ENCODE measurements around the gene NUCKS1. TPM values are rescaled to one million over a fixed set of nuclear protein-coding genes. Genes with fewer than 3 reads are reported as not detected.

The NUCKS1 gene
- total RNA-seq, 1 experiment from 2014 or later, result 237 TPM

GRCh38 chr1:205672970-205673369 is 77.0 kb downstream of the NUCKS1 start:
- H3K27me3 ChIP-seq (ENCODE audit: insufficient read depth, low read length), result no peaks in the 10 kb centered on the region
- peaks cover 13% of the 10 kb centered on the region; the same call in 1 of the 2 replicates for H3K79me2 ChIP-seq (ENCODE audit: insufficient read depth, low read length)
- H3K27ac ChIP-seq (ENCODE audit: low read depth, low read length), result no peak overlapping the region
- H3K36me3 ChIP-seq (ENCODE audit: control insufficient read depth in 1 of 2, insufficient read depth in 2 of 2, low read length in 2 of 2), result no peaks in the 10 kb centered on the region
- intact Hi-C loops (cut with micrococcal nuclease), result no loop called here
- TF ChIP-seq EZH2 (IDR thresholded peaks at IDR 0.05), result no peak
- TF ChIP-seq, protein P1, sequence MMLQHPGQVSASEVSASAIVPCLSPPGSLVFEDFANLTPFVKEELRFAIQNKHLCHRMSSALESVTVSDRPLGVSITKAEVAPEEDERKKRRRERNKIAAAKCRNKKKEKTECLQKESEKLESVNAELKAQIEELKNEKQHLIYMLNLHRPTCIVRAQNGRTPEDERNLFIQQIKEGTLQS (IDR thresholded peaks at IDR 0.05), result no peak
- no peak for TF ChIP-seq EGR1 (IDR thresholded peaks at IDR 0.05; ENCODE audit: low read depth)
- TF ChIP-seq SIN3A (IDR thresholded peaks at IDR 0.05; ENCODE audit: low read depth), result no peak
- no peak for TF ChIP-seq FOSL1 (IDR thresholded peaks at IDR 0.05; ENCODE audit: low read depth)
- peaks cover 25 to 58% of the 10 kb centered on the region in 2 experiments for H3K4me1 ChIP-seq (ENCODE audit: control insufficient read depth in 1 of 2, insufficient read depth in 2 of 2, low read length in 2 of 2)
- BruUV-seq (replicated peaks), result no TSS peak
- ChIA-PET POLR2A (no interaction called here), CTCF (interaction anchor here (0.6 to 4.0 kb wide), 6 partner anchors 14 to 305 kb away, joined by 3 to 13 read pairs (median 3); no protein-coding TSS in a partner anchor), RAD21 (ENCODE audit: low non-redundant PET in 1 of 2, low total read pairs in 2 of 2, uncharacterized antibody in 2 of 2, unreplicated experiment in 2 of 2) (no interaction called here)
- no peaks in the 10 kb centered on the region for H3K9me2 ChIP-seq (ENCODE audit: insufficient read depth)
- H3K9me3 ChIP-seq (ENCODE audit: control insufficient read depth in 1 of 2, insufficient read depth in 1 of 2, low read depth in 1 of 2, low read length in 2 of 2), result no peaks in the 10 kb centered on the region
- H2AFZ ChIP-seq (ENCODE audit: low read depth, low read length, poor library complexity, severe bottlenecking), result no peak overlapping the region
- no peaks in the 10 kb centered on the region for H4K20me1 ChIP-seq (ENCODE audit: insufficient read depth)
- H3K9ac ChIP-seq (ENCODE audit: low read length), result no peak overlapping the region
- H3K4me2 ChIP-seq (ENCODE audit: low read length), result peak overlapping the region; percentile 66
- H3K4me3 ChIP-seq (replicated peaks in 1 of 2; ENCODE audit: low read depth in 1 of 2, low read length in 2 of 2), result no peak overlapping the region
- DNase-seq (ENCODE audit: low read depth, low spot score), result no peak
- ATAC-seq, result no peak

DNA sequence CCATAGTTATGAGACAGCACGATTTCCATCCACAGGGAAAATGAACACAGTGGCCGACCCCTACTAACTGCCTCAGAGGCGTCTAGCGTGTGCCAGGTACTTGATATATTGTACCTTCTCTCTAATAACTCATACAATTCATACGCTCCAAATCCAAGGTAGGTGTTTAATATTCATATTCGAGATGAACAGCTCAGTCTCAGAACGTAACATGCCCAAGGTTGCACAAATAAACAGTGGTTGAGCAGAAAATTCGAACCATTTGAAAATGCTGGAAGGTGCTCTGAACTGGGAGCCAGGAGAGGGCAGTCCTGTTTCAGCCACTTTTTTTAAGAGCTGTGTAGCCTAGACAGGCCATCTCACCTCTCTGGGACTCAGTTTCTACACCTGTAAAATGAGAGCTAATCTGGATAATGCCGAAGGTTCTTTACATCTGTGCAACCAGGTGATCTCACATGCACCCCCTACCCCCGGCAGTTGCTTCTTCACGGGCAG is 77.5 kb downstream of the NUCKS1 start:
- no peaks in the 10 kb centered on the region for H3K9me2 ChIP-seq (ENCODE audit: insufficient read depth)
- no TSS peak for BruUV-seq (replicated peaks)
- intact Hi-C loops (cut with micrococcal nuclease), result no loop called here
- H4K20me1 ChIP-seq (ENCODE audit: insufficient read depth), result no peaks in the 10 kb centered on the region
- RAD21 ChIA-PET (ENCODE audit: low non-redundant PET in 1 of 2, low total read pairs in 2 of 2, uncharacterized antibody in 2 of 2, unreplicated experiment in 2 of 2), result no interaction called here
- no peak overlapping the region for H2AFZ ChIP-seq (ENCODE audit: low read depth, low read length, poor library complexity, severe bottlenecking)
- no peaks in the 10 kb centered on the region for H3K27me3 ChIP-seq (ENCODE audit: insufficient read depth, low read length)
- ATAC-seq, result peak; percentile 13
- peak overlapping the region in 1 of 2 experiments; percentile 24; a peak in 1 of 4 replicates for H3K4me3 ChIP-seq (replicated peaks in 1 of 2; ENCODE audit: low read depth in 1 of 2, low read length in 2 of 2)
- CTCF ChIA-PET, result interaction anchor here (0.6 to 4.0 kb wide), 5 partner anchors 14 to 305 kb away, joined by 3 to 13 read pairs (median 3); no protein-coding TSS in a partner anchor
- peak overlapping the region; percentile 43 for H3K9ac ChIP-seq (ENCODE audit: low read length)
- H3K79me2 ChIP-seq (ENCODE audit: insufficient read depth, low read length), result peaks cover 13% of the 10 kb centered on the region; the same call in 1 of the 2 replicates
- no peaks in the 10 kb centered on the region for H3K9me3 ChIP-seq (ENCODE audit: control insufficient read depth in 1 of 2, insufficient read depth in 1 of 2, low read depth in 1 of 2, low read length in 2 of 2)
- no peak for DNase-seq (ENCODE audit: low read depth, low spot score)
- peak overlapping the region; percentile 34 for H3K27ac ChIP-seq (ENCODE audit: low read depth, low read length)
- peaks cover 25 to 60% of the 10 kb centered on the region in 2 experiments for H3K4me1 ChIP-seq (ENCODE audit: control insufficient read depth in 1 of 2, insufficient read depth in 2 of 2, low read length in 2 of 2)
- TF ChIP-seq ZBTB33 (IDR thresholded peaks at IDR 0.05; ENCODE audit: extremely low read depth, insufficient replicate concordance, low read length), result no peak
- no peak for TF ChIP-seq SIN3A (IDR thresholded peaks at IDR 0.05; ENCODE audit: low read depth)
- TF ChIP-seq SP1 (IDR thresholded peaks at IDR 0.05; ENCODE audit: low read depth), result no peak
- no peak for TF ChIP-seq EGR1 (IDR thresholded peaks at IDR 0.05; ENCODE audit: low read depth)
- POLR2A ChIA-PET, result no interaction called here
- no peaks in the 10 kb centered on the region for H3K36me3 ChIP-seq (ENCODE audit: control insufficient read depth in 1 of 2, insufficient read depth in 2 of 2, low read length in 2 of 2)
- H3K4me2 ChIP-seq (ENCODE audit: low read length), result peak overlapping the region; percentile 66
